GM18505 (cell line): ENCODE data around the gene CEP76.

ENCODE experiments used
- ATAC-seq: cut with Tn5 transposase; IDR thresholded peaks from one replicate; pipeline ENCODE4 v1.9.1; 2021; ENCODE audit not compliant: unreplicated experiment
- POLR2A ChIP-seq: IDR thresholded peaks from 4 replicates; pipeline ENCODE4 v1.6.1; 2011; ENCODE audit warnings: borderline replicate concordance; ENCODE audit not compliant: insufficient read depth, insufficient read length; ENCODE audit errors: extremely low read depth

CEP76 gene

DNA sequence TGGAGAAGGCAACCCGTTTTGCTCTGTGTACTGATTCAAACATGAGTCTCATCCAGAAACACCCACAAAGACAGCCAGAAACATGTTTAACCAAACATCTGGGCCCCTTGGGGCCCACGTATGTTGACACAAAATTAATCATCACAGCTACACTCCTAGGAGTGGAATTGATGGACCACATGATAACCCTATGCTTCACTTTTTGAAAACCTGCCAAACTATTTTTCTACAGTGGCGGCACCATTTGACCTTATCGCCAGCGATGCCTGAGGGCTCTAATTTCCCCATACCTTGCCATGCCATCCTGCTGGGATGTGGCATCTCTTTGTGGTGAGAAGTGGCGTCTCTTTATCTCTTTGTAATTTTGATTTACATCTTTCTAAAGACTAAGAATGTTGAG is 38.8 kb upstream of the CEP76 start:
- ATAC-seq, result no peak
- TF ChIP-seq POLR2A, result no peak

- no peak for ATAC-seq
- no peak for TF ChIP-seq POLR2A
Measured at GRCh38 chr18:12737243-12737902, 34.9 kb upstream of the CEP76 start.

DNA sequence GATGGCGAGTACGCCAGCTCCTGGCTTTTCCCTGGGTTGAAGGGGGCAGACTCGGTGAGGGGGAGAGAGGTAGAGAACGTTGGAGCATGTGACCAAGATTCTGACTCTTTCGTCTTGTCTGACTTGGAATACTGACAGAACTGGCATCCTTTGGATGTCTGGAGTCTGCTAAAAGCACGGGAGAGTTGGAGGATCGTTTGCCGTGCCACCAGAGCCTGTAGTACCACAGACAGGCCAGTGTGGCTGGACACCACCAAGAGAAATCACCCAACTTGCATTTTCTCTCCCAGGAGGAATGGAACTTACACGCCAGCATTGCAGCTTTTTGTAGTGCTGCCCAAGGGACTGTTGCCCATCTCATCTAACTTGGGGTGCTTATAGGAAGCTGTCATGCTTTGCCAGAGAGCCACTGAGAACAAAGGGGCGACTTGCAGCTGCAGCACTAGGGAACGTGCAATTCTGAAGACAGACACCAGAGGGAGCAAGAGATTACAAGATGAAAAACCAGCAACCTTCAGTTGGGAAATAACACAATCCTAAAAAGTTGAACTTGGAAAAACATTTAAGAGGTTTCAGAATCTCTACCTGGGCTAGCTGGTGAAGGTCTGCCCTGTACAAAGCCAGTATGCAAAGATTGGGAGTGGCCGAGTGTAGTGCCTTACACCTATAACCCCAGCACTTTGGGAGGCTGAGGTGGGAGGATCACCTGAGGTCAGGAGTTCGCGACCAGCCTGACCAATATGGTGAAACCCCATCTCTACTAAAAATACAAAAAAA is 24.4 kb upstream of the CEP76 start:
- no peak for TF ChIP-seq POLR2A

GRCh38 chr18:12726331-12726730 is 23.8 kb upstream of the CEP76 start:
- TF ChIP-seq POLR2A, result no peak
- ATAC-seq, result no peak

More for the DNA sequence above, 24.4 kb upstream of the CEP76 start:
- ATAC-seq, result no peak

DNA sequence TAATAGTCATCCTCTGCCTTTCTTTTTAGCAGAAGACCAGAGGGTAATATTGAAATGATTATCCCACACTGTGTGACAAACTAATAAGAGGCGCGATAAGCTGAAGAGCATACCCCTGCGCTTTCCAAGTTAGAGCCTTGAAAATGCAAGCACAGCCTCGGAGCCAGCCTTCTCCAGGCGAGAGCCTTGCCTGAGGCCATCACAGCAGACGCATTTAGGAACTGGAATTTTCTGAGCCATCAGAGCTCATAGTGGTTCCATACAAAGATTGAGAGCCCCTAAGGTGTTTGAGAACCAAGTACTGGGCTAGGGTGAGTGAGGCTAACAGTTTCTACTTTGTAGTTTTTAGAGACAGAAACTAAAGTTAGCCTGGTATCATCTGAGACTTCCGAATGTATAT is 20.2 kb upstream of the CEP76 start:
- no peak for TF ChIP-seq POLR2A
- ATAC-seq, result no peak

DNA sequence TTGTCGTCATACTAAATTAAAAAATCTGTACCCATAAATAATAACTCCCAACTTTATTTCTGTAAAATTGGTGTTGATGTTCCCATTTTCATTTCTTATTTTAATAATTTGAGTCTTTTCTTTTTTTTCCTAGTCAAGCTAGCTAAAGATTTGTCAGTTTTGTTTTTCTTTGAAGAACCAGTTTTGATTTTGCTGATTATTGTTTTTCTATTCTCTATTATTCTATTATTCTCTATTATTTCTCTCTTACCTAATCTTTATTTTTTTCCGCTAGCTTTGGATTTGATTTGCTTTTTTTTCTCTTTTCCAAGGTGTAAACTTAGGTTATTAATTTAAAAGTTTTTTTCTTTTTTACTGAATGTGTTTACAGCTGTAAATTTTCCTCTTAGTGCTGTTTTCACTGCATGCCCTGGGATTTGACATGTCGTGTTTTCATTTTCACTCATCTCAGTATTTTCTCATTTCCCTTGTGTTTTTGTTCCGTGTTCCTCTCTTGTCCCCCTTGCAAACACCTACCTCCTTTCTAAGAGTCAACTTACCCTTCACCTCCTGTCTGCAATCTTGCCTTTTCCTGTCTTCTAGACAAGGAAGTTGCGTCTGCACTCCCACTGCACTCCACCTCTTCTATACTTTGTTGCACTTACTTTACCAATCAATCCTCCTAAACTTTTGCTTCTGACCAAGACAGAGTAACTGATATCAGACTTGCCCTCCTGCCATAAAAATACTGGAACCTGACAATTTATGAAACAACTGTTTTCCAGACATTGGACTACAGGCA is 19.2 kb upstream of the CEP76 start:
- TF ChIP-seq POLR2A, result no peak
- no peak for ATAC-seq

- no peak for TF ChIP-seq POLR2A
Measured at GRCh38 chr18:12711446-12711845, 8.9 kb upstream of the CEP76 start.

GRCh38 chr18:12703664-12704063 is 1.1 kb upstream of the CEP76 start:
- TF ChIP-seq POLR2A, result no peak
- no peak for ATAC-seq

More at GRCh38 chr18:12711446-12711845, 8.9 kb upstream of the CEP76 start:
- ATAC-seq, result no peak

- no peak for TF ChIP-seq POLR2A
- no peak for ATAC-seq
Measured at GRCh38 chr18:12703096-12703567, 609 bp upstream of the CEP76 start.

DNA sequence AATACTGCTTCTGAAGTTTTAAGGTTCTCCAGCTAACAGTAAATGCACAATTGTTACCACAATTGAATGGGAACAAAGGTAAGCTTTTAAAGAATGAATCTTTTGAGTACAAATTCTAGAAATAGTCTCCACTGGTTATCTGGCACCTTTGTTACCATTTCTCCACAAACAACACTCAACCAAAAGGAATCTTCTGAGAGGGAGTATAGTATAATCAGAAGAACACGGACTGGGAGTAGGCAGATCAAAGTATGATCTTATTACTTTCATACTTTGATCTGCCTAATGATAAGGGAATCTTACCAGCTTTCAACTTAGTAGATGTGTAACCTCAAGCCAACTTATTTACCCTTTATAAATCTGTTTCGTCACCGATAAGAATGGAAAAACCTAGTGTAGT is 1.4 kb downstream of the CEP76 start:
- no peak for TF ChIP-seq POLR2A
- ATAC-seq, result no peak

GRCh38 chr18:12699747-12700146 is 2.8 kb downstream of the CEP76 start:
- no peak for ATAC-seq
- no peak for TF ChIP-seq POLR2A

DNA sequence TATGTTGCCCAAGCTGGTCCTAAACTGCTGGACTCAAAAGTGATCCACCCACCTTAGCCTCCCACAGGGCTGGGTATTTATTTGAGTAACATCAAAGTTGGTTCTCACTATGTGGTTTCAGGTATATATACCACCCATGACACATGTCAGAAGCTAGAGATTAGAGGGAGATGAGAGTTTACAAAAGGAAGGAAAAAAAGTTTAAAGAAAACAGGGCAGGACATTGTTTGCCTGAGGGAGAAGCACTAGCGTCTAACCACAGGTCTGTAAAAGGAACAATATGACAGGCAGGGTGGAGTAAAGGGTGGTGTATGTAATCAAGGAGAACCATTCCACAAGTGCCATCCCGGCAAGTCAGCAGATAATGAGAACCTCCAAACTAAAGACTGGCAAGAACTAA is 8.5 kb downstream of the CEP76 start:
- ATAC-seq, result no peak
- no peak for TF ChIP-seq POLR2A

DNA sequence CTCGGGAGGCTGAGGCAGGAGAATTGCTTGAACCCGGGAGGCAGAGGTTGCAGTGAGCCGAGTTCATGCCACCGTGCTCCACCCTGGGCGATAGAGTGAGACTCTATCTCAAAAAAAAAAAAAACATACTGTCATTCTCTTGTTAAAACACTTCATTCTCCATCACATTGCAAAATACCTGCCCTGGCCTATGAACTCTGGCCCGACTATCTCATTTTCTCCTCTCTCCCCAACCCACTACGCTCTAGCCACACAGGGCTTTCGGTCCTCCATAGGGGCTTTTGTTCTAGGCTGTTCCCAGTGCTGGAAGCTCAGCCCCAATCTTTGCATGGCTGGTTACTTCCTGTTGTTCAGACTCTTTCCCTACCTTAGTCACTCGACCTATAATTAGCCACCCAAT is 10.3 kb downstream of the CEP76 start:
- ATAC-seq, result no peak
- TF ChIP-seq POLR2A, result no peak
